HL-60/S4 treated with retinoic acid at 250 ng/mL for 4 days and 3 days (cell line): Measurements from ENCODE around the gene MAT2B.
"Not testable (repeated sequence)": the region's sequence is repeated elsewhere in the genome, so short reads cannot be mapped to it uniquely, and the experiment has no call there.

Source experiments
- in situ Hi-C: fragments of 300-500 bp; cut with MboI; formaldehyde crosslinking; loops from 2 replicates; pipeline ENCODE4 v1.7.0; 2022; ENCODE audit warnings: low sequenced_read_pairs

The MAT2B gene

GRCh38 chr5:163503106-163504078 is 2.0 kb upstream of the MAT2B start:
- in situ Hi-C loops, result no loop called here

- in situ Hi-C loops, result no loop called here
Observed at GRCh38 chr5:163504079-163504931, 1.1 kb upstream of the MAT2B start.

GRCh38 chr5:163505049-163505367 is 411 bp upstream of the MAT2B start:
- in situ Hi-C loops, result no loop called here

- in situ Hi-C loops, result no loop called here
Observed at GRCh38 chr5:163506095-163506457, 657 bp downstream of the MAT2B start.

GRCh38 chr5:163506726-163507125 is 1.3 kb downstream of the MAT2B start:
- in situ Hi-C loops, result no loop called here

GRCh38 chr5:163508753-163509152 is 3.3 kb downstream of the MAT2B start:
- in situ Hi-C loops, result no loop called here

- in situ Hi-C loops, result no loop called here
Observed at GRCh38 chr5:163509291-163509951, 4.0 kb downstream of the MAT2B start.

GRCh38 chr5:163512526-163512925 is 7.1 kb downstream of the MAT2B start:
- in situ Hi-C loops, result no loop called here

GRCh38 chr5:163525096-163525495 is 19.7 kb downstream of the MAT2B start:
- in situ Hi-C loops, result no loop called here

- in situ Hi-C loops, result no loop called here
Observed at GRCh38 chr5:163529698-163530097, 24.3 kb downstream of the MAT2B start.

GRCh38 chr5:163531272-163531671 is 25.9 kb downstream of the MAT2B start:
- in situ Hi-C loops, result no loop called here

GRCh38 chr5:163532171-163533084 is 27.0 kb downstream of the MAT2B start:
- in situ Hi-C loops, result no loop called here

- in situ Hi-C loops, result no loop called here
Observed at GRCh38 chr5:163533223-163533622, 27.8 kb downstream of the MAT2B start.

GRCh38 chr5:163534492-163535094 is 29.2 kb downstream of the MAT2B start:
- in situ Hi-C loops, result no loop called here

GRCh38 chr5:163535290-163535689 is 29.9 kb downstream of the MAT2B start:
- in situ Hi-C loops, result no loop called here

- in situ Hi-C loops, result not testable (repeated sequence)
Observed at GRCh38 chr5:163536442-163536841, 31.0 kb downstream of the MAT2B start.

GRCh38 chr5:163540696-163541095 is 35.3 kb downstream of the MAT2B start:
- in situ Hi-C loops, result no loop called here

- in situ Hi-C loops, result no loop called here
Observed at GRCh38 chr5:163542771-163543170, 37.4 kb downstream of the MAT2B start.

- in situ Hi-C loops, result no loop called here
Observed at GRCh38 chr5:163544041-163544440, 38.6 kb downstream of the MAT2B start.

- in situ Hi-C loops, result no loop called here
Observed at GRCh38 chr5:163544836-163545235, 39.4 kb downstream of the MAT2B start.
